IMR-90 (cell line): ENCODE results near the gene CMSS1. TPM values are rescaled to one million over a fixed set of nuclear protein-coding genes. Genes with fewer than 3 reads are reported as not detected.

Experiments
- CHD1 ChIP-seq: IDR thresholded peaks from 2 replicates; pipeline ENCODE4 v1.6.1; 2012; ENCODE audit warnings: low read depth, low read length, improper control_type of control experiment
- MXI1 ChIP-seq: IDR thresholded peaks from 2 replicates; pipeline ENCODE4 v1.6.1; 2012; ENCODE audit warnings: low read depth, mild to moderate bottlenecking, low read length, moderate library complexity, borderline replicate concordance
- RAD21 ChIP-seq: IDR thresholded peaks from 2 replicates; pipeline ENCODE4 v1.6.1; 2012; ENCODE audit warnings: low read length, improper control_type of control experiment
- USF2 ChIP-seq: fragments of 150-350 bp; IDR thresholded peaks from 2 replicates; pipeline ENCODE4 v1.6.1; 2017; ENCODE audit warnings: mild to moderate bottlenecking, antibody characterized with exemption, low read length, low read depth
- polyA plus RNA-seq, 3 experiments: library from polyadenylated mRNA; depleted of rRNA; stranded (reverse); fragments of >200 nt; gene quantifications; 2 replicates each; pipeline ENCODE4 v1.2.3, GENCODE V29; 2012; ENCODE audit warnings: low replicate concordance in 1 of 3
- total RNA-seq: library from RNA; depleted of rRNA; stranded (reverse); fragments of >200 nt; gene quantifications from 2 replicates; pipeline ENCODE4 v1.2.3, GENCODE V29; 2012

CMSS1 gene
- total and polyA plus RNA-seq, 2 of the 4 experiments (the other 2 are of a cell fraction) = 12.5 to 13.6 TPM

- TF ChIP-seq USF2 (no peak), CHD1 (no peak), RAD21 (no peak), MXI1 (no peak)
Observed at GRCh38 chr3:100075851-100076730, 258.4 kb downstream of the CMSS1 start (continued).
